DLD1 (cell line): ENCODE results near the gene KRTAP10-9.
"Not testable (repeated sequence)": the region's sequence is repeated elsewhere in the genome, so short reads cannot be mapped to it uniquely, and the experiment has no call there.

Experiments used
- in situ Hi-C: cut with HindIII; loops from 2 replicates; pipeline ENCODE4 v1.10.0; 2017; ENCODE audit warnings: low sequenced_read_pairs

The KRTAP10-9 gene

GRCh38 chr21:44638506-44639330, 11.8 kb downstream of the KRTAP10-9 start:
- in situ Hi-C loops: not testable (repeated sequence)

GRCh38 chr21:44639331-44639655, 12.4 kb downstream of the KRTAP10-9 start:
- in situ Hi-C loops: no loop called here

DNA sequence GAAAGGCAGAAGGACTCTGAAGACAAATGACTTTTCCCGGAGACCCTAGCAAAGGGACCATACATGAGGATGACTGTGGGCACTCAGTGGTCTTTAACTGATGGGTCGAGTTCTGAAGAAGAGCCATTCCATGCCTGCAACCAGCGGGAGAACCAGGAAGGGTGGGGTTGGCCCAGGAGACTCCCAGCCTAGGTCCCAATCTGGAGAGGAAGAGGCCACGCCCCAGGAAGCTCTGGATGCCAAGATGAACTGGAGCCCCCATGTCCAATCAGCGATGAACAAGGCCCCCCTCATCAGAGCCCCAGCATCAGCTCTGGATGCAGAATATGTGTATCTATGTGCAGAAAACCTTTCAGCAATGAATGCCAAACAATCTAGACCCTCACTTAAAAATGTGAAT, 13.9 kb downstream of the KRTAP10-9 start:
- in situ Hi-C loops: no loop called here

DNA sequence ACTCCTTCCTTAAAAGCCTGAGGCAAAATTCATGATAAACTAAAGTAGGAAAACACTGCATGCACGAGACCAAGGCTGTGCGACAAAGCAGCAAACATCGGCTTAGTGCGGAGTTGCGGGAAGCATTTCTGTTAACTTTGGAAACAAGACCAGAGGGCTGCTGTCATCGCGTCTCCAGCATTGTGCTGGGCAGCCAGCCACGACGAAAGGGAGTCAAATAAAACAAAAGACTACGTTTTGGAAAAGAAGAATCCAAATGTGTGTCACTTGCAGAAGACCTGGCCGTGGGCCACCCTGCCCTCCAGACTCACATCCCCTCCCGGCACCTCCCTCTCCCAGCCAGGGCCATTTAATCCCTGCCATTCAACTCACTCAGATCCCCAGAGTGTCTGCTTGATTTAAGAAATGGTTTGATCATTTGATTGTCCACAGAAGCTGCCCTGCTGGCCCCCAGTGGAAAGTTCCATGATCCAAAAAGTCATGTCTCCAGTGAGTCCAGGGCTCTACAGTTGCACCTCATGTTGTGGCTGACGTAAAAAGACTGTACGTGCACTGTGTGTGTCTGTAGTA, 16.9 kb downstream of the KRTAP10-9 start:
- in situ Hi-C loops: no loop called here

DNA sequence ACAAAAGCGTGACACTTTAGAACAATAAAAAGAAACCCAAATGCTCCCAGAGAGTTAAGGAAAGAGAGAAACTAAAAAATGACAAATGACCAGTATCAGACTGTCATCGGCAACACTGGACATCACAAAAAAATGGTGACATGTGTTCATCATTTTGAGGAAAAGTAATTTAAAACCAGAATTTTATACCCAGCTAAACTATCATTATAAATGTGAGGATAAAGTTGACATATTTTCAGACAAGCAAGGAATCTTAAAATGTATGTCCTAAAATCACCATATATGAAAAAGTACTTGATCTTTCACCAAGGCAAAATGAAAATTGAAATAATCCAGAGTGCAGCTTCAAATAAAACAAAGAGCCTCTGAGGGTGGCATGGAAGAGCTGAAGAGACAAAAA, 18.0 kb downstream of the KRTAP10-9 start:
- in situ Hi-C loops: no loop called here

DNA sequence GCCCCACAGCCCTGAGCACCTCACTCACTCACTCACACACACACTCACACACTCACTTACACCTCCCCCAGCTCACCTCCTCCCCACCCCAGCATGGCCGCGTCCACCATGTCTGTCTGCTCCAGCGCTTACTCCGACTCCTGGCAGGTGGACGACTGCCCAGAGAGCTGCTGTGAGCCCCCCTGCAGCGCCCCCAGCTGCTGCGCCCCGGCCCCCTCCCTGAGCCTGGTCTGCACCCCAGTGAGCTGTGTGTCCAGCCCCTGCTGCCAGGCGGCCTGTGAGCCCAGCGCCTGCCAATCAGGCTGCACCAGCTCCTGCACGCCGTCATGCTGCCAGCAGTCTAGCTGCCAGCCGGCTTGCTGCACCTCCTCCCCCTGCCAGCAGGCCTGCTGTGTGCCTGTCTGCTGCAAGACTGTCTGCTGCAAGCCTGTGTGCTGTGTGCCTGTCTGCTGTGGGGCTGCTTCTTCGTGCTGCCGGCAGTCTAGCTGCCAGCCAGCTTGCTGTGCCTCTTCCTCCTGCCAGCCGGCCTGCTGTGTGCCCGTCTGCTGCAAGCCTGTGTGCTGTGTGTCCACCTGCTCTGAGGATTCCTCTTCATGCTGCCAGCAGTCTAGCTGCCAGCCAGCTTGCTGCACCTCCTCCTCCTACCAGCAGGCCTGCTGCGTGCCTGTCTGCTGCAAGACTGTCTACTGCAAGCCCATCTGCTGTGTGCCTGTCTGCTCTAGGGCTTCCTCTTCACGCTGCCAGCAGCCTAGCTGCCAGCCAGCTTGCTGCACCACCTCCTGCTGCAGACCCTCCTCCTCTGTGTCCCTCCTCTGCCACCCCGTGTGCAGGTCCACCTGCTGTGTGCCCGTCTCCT, 19.7 kb downstream of the KRTAP10-9 start, which contains the start of gene KRTAP10-11:
KRTAP10-11 (plus strand) TSS at position 49 of the 856 bp plus-strand sequence; CDS start at position 94, 45 bp downstream.
- in situ Hi-C loops: not testable (repeated sequence)

DNA sequence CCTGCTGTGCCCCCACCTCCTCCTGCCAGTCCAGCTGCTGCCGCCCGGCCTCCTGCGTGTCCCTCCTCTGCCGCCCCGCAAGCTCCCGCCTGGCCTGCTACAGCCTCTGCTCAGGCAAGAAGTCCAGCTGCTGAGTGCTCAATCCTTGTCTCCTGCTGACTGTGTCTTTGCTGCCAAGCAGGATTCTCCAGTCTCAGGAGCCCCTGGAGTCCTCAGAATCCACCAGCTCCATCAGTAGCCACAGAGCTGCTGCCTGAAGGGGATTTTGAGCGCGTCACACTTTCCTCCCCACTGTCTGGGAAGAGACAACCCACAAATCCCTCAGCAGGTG, 20.3 kb downstream of the KRTAP10-9 start:
- in situ Hi-C loops: no loop called here

- in situ Hi-C loops: no loop called here
Observed at GRCh38 chr21:44648557-44649311, 21.8 kb downstream of the KRTAP10-9 start.

GRCh38 chr21:44649521-44650100, 22.7 kb downstream of the KRTAP10-9 start:
- in situ Hi-C loops: no loop called here

- in situ Hi-C loops: no loop called here
Observed at GRCh38 chr21:44650265-44650972, 23.5 kb downstream of the KRTAP10-9 start.

DNA sequence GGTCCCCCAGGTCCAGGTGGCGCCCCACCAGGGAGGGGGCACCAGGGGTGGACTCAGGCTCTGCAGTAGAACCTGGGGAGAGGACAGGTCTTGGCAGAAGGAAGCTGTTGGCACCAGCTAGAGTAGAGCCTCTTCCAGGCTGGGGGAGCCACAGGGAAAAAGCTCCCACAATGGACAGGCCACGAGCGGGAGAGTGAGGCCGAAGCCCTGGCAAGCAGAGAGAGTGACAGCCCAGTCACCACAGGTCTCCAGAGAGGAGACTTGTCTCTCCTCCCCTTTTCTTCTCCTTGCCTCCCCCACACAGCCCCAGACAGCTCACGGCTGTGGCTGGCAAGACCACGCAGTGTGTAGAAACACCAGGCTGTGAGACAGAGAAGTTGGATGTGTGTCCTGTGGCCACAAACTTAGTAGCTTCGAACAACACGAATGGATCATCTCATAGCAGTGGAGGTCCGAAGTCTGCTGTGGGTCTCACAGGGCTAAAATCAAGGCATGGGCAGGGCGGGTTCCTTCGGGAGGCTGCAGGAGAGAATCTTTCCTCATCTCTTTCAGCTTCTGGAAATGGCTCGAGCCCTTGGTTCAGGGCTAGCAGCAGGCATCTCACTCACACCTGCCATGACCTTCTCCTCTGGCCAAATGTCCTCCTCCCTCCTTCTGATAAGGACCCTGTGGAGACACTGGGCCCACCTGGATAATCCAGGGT, 24.2 kb downstream of the KRTAP10-9 start:
- in situ Hi-C loops: no loop called here

- in situ Hi-C loops: no loop called here
Observed at GRCh38 chr21:44653123-44653522, 26.2 kb downstream of the KRTAP10-9 start.

GRCh38 chr21:44653656-44654575, 27.0 kb downstream of the KRTAP10-9 start:
- in situ Hi-C loops: no loop called here

DNA sequence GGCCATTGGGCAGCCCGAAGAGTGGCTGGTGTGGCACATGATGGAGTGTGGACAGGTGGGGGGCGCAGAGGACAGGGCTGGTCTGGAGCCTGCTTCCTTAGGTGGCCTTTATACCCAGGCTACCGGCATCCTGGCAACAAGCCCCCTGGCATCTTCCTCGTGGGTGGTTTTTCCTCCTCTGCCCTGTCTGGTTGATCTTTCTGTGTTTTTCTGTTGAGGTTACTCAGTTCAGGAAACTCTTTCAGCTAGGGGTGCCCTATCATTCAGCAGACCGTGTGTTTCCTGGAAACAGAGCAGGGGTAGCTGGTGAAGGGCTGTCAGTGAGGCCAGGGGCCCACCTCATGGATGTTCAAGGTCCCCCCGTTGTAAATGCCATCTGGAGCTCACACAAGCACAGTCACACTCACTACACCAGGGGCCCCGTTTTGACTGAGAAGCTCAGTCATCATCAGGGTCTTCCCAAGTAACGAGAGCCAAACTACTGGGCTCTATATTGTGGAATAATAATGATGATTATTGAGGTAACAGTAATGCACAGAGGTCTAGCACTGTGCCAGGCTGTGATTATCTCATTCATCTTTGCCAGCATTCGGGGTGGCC, 27.8 kb downstream of the KRTAP10-9 start, which contains the start of gene KRTAP12-4:
KRTAP12-4 (minus strand) TSS at position 84 of the 600 bp plus-strand sequence; CDS start at position 39, 45 bp downstream.
- in situ Hi-C loops: no loop called here

DNA sequence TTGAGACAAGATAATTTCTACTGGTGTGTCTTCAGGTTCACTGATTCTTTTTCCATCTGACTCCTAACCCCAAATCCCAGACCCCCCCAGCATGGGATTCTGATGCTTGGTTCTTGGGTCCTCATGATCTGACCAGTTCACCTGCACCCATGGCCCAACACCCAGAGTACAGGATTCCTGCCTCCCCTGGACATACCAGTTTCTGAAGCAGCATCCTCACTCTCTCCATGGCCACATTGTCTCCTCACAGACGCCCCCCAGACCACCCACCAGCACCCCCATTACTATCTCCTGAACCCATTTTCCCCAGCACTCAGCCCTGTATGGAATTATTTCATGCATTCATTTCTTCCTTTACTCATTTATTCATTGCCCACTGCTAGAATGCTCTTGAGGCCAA, 30.0 kb downstream of the KRTAP10-9 start:
- in situ Hi-C loops: no loop called here

- in situ Hi-C loops: no loop called here
Observed at GRCh38 chr21:44657635-44658540, 31.0 kb downstream of the KRTAP10-9 start, which contains the start of gene KRTAP12-3. Gene KRTAP12-3 (plus strand): TSS chr21:44657932. CDS start chr21:44657980, 48 bp downstream.

DNA sequence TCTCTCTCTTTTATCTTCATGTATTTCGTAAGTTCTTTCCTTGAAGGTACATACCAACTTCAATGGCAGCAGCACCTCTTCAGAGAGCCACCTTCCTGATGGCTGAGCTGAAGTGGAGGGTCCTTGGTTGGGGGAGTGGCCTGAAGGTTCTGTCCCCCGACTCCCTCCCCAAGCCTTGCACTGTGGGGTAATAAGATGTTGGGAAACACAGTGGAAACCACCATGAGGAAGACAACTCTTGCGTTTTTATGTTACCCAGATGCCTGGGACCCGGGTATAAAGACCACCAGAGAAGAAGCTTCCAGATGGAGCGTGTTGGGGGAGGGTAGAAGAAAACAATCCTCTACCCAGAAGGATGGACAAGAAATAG, 31.6 kb downstream of the KRTAP10-9 start:
- in situ Hi-C loops: no loop called here
